KG1 (cell line): Measurements from ENCODE around the gene PCK1.

Experiments used
- DNase-seq: peaks from one replicate; lab custom pipeline; 2025; lab: John Stamatoyannopoulos, UW

Gene PCK1

GRCh38 chr20:57536771-57537724 is 23.9 kb upstream of the PCK1 start:
- DNase-seq, result no peak

- DNase-seq, result no peak
These were observed 23.1 kb upstream of the PCK1 start for GRCh38 chr20:57537822-57538221.

GRCh38 chr20:57539889-57540288 is 21.0 kb upstream of the PCK1 start:
- DNase-seq, result no peak

DNA sequence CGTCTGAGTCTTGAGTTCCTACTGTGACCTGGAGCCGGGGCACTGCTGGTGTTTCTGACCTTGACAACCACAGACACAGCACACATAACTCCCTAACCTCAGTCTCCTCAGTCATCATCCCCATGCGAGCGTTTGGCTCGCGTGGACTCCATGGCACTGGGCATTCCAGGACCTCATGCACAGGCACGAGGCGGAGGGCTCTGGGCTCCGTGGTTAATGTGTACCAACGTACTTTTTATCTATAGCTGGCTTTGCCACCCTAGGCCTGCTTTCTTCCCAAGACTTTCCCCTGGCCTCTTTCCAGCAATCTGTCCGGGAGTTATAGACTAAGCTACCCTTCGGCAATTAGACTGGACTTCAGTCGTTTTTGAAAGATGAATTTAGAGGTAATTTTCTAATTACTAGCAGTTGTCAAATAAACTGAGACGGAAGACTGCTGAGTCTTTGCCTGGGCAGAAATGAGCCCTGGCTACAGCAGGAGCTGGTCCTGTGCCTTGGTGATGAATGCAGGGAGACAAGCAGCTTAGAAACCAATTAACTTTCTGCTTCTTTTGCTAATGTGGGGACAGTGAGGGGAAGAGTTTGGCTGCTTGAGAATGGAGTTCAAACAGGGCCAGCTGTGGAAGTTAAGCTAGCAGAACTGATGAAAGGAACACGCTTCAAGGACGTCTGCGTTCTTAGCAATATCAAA is 19.9 kb upstream of the PCK1 start:
- no peak for DNase-seq

DNA sequence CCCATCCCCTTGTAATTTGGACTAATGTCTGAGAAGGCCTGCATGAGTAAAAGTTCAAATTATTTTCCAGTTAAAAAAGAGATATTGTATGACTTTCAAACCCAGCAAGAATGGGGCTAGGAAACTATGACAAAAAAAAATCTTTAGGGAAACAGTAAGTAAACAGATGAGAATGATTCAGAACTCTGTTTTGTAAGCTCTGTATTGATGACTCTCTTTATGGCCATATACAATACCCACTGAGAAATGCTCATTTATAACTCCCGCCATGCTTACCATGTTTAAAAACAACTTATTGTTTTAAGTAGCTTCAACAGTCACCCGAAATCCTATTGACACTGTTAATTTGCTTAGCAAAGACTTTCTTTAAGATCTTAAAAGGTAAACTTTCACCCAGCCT is 17.2 kb upstream of the PCK1 start:
- DNase-seq, result no peak

DNA sequence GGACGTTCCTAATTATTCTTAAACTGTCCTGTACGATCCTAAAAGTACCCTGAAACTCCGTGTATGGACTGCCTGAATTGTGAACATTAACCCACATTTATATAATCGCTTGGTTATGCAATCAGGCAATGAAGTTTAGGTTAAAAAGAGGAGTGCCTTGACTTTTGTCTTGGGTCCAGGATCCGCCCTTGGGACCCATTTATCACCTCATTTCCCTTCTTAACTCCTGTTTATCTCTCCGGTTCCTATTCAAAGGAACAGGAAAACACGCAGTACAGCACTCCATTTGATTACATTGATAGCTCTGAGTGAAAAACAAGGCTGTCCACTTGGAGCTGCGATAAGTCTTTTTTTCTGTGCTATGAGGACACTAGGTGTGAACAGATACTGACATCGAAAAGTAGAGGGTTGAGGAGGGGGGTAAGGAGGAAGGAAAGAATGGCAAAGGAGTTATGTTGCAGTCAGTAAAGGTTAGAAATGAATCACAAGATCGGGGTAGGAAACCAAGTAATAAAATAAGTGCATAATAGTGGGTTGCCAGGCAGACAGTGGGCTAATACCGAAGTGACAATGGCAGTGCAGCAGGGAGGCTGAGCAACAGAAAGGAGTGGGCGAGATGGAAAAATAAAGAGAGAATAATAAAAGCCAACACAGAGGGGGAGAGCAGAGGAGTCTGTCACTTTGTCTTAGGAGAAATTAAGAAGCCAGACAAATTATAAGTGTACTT is 15.9 kb upstream of the PCK1 start:
- no peak for DNase-seq

DNA sequence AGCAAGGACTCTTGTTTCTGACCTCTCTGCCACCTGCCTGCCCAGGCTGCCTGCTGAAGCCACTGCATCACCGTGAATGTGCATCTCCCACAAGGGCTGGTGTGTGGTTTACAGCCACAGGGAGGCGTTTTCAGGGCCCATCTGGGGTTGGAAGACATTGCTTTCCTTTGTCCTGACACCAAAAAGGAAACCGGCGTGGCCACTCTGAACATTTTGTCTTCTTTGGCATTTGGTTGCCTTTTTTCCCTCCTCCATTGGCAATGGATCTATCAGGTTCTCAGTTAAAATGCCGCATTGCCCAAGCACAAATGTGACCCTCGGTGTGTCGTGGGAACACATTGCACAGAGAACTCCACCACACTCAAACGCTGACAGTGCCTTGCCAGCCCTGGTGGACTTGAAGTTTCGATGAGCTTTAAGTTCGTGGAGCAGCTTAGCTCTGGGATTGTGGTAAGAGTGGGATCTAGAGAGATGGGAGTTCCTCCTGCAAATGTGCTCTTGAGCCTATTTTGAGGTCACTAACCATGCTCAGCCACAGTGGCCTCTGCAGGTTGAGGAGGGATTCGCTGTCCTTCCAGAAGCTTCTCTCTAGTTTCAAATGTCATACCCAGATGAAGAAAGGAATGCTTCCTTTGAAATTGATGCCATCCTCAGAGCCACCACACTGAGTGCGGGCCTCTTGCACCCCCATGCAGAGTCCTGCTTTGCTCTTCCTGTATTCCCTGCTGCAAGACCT is 14.8 kb upstream of the PCK1 start:
- no peak for DNase-seq

GRCh38 chr20:57546956-57547649 is 13.8 kb upstream of the PCK1 start:
- no peak for DNase-seq

DNA sequence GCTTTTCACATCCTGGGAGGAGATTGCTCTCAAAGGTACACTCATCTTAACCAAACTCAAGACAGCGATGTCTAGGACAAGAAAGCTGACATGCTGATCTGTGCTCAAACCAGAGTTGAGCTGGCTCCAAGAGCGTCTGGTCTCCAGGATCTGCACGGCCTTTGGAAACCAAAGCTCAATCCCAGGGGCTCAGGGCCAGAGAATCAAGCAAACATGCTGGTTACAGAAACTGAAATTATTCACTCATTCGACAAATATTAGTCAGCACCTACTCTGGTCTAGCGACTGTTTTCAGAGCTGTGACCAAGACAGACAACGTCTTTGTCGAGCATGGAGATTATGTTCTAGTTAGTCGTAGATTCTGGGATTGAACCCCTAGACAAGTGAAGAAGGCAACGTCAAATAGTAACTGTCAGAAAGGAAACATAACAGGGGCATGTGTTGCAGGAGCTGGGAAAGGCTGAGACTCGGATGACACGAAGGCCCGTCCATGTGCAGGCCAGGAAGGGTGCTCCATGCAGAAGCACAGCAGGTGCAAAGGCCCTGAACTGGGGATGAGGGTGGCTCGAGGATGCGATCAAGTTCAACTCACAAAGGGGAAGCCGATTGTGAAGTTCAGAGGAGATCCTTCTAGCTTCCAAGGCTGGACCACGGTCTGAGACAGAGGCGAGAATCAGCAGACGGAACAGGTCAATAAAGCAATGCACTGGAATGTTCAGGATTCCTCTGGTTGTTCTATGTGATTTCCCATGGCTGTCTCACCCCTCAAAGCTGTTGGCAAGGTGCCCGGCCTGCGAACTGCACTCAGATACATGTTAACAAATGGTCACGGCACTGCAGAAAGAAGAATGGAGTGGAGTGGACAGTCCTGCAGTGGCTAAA is 12.5 kb upstream of the PCK1 start:
- DNase-seq, result no peak

- DNase-seq, result no peak
These were observed 8.4 kb upstream of the PCK1 start for GRCh38 chr20:57552471-57552870.

DNA sequence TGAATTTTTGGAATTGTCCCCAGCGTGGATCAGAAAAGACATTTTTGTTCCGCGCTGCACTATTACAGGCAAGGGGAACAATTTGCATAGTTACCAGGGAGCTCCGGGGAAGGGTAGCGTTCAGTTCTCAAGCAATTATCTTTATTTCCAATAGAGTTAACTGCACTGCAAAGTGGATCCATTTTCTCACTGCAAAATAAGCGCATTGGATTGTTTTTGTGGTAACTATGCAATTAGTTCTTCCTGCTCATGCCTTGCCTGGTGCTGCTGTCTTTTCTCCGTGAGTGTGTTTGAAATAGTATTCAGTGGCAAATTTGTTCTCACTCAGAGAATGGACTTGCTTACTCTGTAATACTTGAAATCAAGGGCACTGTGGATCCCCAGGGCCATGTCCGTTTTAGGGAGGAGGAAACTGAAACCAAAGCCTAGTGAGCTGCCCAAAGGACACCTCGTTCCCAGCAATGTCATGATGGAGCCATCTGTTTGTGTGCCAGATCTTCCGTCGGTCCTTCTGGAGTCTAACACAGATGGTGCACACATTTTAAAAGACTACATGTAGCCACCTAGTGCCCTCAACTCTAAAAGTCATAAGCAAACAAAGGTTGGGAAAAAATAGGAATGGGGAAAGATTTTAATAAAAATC is 7.4 kb upstream of the PCK1 start:
- DNase-seq, result no peak

DNA sequence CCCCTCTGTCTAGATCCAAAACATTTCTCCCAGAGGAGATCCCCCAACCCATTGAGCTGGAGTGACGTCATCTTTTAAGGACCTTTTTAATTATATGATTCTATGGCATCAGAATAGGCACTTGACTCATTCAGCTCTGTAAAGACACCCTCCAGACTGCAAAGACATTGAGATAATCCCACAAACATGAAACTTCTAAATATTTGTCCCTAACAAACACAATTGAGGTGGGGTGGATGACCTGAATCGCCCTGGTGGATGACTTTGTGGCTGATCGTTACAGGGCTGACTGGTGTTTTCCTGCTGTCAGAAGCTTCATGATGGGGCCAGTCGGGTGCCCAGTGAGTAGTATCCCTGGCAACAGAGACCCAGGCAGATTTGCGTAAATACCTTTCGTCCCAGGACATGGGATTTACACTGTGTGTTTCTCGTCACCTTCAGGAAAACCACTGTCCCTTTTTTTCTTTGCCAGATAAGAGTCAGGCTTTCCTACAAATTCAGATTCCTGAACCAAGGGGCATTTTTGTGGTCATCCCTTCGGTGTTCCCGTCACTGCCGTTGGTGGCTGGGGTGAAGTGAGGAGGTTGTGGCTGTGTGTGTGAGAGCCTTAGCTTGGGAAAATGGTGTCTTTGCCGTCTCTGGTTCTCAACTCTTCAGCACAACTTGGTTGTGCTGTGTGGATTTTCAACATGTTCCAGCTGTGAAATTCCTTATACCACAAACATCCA is 5.3 kb upstream of the PCK1 start:
- no peak for DNase-seq

GRCh38 chr20:57556980-57557274 is 4.0 kb upstream of the PCK1 start:
- DNase-seq, result no peak

DNA sequence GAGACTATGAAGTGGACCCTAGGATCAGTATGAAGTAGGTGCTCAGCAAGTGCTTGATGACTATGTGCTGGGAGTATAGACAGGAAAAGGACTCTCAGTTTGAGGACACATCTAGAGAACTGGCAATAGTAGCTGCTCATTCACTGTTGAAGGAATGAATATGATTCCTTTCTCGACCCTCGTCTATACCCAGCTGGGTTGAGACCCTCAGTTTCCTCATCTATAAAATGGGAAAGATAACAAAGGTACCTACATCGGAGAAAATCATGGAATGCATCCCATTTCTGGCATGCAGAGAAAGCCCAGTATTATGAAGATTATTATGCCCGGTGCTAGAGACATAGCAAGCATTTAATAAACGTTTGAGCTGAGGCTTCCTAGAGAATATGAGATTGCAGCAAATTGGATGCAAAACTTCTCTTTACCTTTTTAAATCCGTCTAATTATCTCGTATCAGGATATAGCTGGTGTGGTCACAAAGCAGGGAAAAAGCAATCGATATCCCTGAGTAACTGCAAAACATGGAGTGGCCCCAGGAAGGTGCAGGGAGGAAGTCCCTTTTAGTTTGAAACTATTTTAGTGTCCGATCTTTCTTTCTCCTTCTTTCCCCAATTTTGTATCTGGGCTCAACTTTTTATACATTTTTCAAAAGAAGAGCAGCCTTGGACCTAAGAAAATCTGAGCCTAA is 2.8 kb upstream of the PCK1 start:
- no peak for DNase-seq

DNA sequence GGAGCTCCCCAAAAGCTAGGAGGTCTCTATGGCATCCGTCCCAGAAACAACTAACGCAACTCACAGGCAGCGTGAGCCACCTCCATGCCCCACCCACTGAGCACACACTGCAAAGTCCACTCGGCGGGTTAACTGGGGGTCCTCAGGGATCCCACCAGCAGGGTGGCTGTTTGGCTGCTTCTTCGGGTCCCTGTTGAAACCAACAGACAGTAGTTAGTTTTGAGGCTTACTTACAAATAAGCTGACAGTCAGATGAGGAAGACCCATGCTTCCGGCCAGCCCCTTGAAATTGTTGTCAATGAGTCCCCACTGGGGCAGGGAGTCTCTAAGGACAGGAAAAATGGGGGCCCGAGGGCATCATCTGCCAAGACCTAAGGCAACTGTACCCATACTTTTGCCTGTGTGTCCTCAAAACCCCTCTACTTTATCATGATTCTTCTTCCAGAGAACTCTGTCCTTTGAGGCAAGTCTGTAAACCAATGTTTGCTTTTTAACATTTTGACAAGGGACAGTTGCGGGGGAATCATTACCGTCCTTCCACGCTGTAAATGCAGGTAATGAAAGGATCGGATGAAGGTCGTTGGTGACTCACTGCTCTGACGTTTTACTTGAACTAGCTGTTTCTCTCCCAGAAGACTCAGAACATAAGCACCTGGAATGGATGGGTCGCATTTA is 2.2 kb upstream of the PCK1 start:
- no peak for DNase-seq

- no peak for DNase-seq
These were observed 1.6 kb upstream of the PCK1 start for GRCh38 chr20:57559289-57559634.

GRCh38 chr20:57559658-57560553 is 1.0 kb upstream of the PCK1 start:
- DNase-seq, result no peak
